K562 (cell line): ENCODE results near the gene MALSU1. TPM values are rescaled to one million over a fixed set of nuclear protein-coding genes. Genes with fewer than 3 reads are reported as not detected.

Experiments
- ATAC-seq: fragments of 200-7000 bp; cut with Tn5 transposase; 3 replicates; pipeline ENCODE4 v1.9.1; 2020; ENCODE audit warnings: moderate library complexity
- BruUV-seq: library from RNA; stranded (reverse); fragments of 400-500 nt; replicated peaks from 2 replicates; lab custom pipeline; 2021; lab: Mats Ljungman, UMichigan
- CTCF ChIA-PET: fragments of 300-600 bp; formaldehyde crosslinking; extraction: SDS; loops from one replicate; lab custom pipeline; 2021; ENCODE audit warnings: low intra/inter-chr PET ratio; lab: Yijun Ruan, JAX
- POLR2A ChIA-PET: fragments of 300-600, 350-650 bp; sonication (Branson Sonifier 250); formaldehyde crosslinking; extraction: SDS; loops from one replicate; lab custom pipeline; 2021; ENCODE audit warnings: antibody characterized with exemption, inconsistent platforms; lab: Yijun Ruan, JAX
- DNase-seq, 4 experiments: peaks; one replicate each; pipeline versions ENCODE4 v3.0.0 to v3.0.0-alpha.2; 2011 to 2018; ENCODE audit warnings: low spot score in 3 of 4, mixed read lengths in 3 of 4; ENCODE audit errors: extremely low read depth in 1 of 4
- FAIRE-seq: peaks from 2 replicates; lab custom pipeline; 2011; peaks lifted over from hg19 to GRCh38; lab: Jason Lieb, UNC
- H2AFZ ChIP-seq: 2 replicates; pipeline ENCODE4 v1.6.0; 2011; ENCODE audit warnings: low read depth, low read length, control low read depth, inconsistent platforms
- H3K27ac ChIP-seq: fragments of 200-600 bp; 3 replicates; pipeline ENCODE4 v1.8.0; 2011; ENCODE audit warnings: low read depth, mild to moderate bottlenecking, control low read depth, inconsistent platforms, low read length, moderate library complexity, mixed read lengths; ENCODE audit errors: extremely low read depth
- H3K27me3 ChIP-seq, 2 experiments: fragments of 300-600 bp in 1 of 2; 2 replicates in 1 of 2; 3 replicates in 1 of 2; pipeline versions ENCODE4 v1.6.0 to v1.8.0; 2011; ENCODE audit warnings: inconsistent platforms in 2 of 2, low read length in 2 of 2, mild to moderate bottlenecking in 1 of 2, mixed read lengths in 1 of 2, moderate library complexity in 1 of 2; ENCODE audit not compliant: control insufficient read depth in 2 of 2, insufficient read depth in 2 of 2
- H3K36me3 ChIP-seq: fragments of 300-600 bp; 3 replicates; pipeline ENCODE4 v1.8.0; 2011; ENCODE audit warnings: mild to moderate bottlenecking, low read length, inconsistent platforms; ENCODE audit not compliant: control insufficient read depth, insufficient read depth
- H3K4me1 ChIP-seq, 2 experiments: fragments of 200-600 bp in 1 of 2; replicated peaks in 1 of 2; 2 replicates in 1 of 2; 3 replicates in 1 of 2; pipeline versions ENCODE4 v1.5.1 to v1.8.0; 2011; ENCODE audit warnings: inconsistent platforms in 2 of 2, low read length in 2 of 2, mild to moderate bottlenecking in 1 of 2, mixed read lengths in 1 of 2, moderate library complexity in 1 of 2; ENCODE audit not compliant: control insufficient read depth in 2 of 2, insufficient read depth in 2 of 2
- H3K4me2 ChIP-seq: 2 replicates; pipeline ENCODE4 v1.6.1; 2011; ENCODE audit warnings: low read length, control low read depth, inconsistent platforms, mixed read lengths; ENCODE audit not compliant: insufficient read depth
- H3K4me3 ChIP-seq: fragments of 200-600 bp; sonication (generic), shearing (Covaris generic); 2 replicates; pipeline ENCODE4 v1.5.1; 2016; ENCODE audit warnings: control low read depth, inconsistent platforms
- H3K79me2 ChIP-seq: fragments of 200-600 bp; 3 replicates; pipeline ENCODE4 v1.8.0; 2011; ENCODE audit warnings: low read length, inconsistent platforms; ENCODE audit not compliant: control insufficient read depth, insufficient read depth
- H3K9ac ChIP-seq, 2 experiments: 2 replicates each; pipeline versions ENCODE4 v1.6.0 to v1.6.1; 2011; ENCODE audit warnings: low read depth in 2 of 2, low read length in 2 of 2, control low read depth in 1 of 2, inconsistent platforms in 1 of 2, mild to moderate bottlenecking in 1 of 2, mixed read lengths in 1 of 2; ENCODE audit not compliant: insufficient read depth in 1 of 2
- H3K9me1 ChIP-seq: one replicate; pipeline ENCODE4 v1.6.0; 2011; ENCODE audit warnings: inconsistent platforms, mild to moderate bottlenecking, low read length, moderate library complexity; ENCODE audit not compliant: control insufficient read depth, insufficient read depth
- H3K9me3 ChIP-seq: replicated peaks from 2 replicates; pipeline ENCODE4 v1.5.1; 2011; ENCODE audit warnings: low read depth, low read length, inconsistent platforms; ENCODE audit not compliant: control insufficient read depth, insufficient read depth
- H4K20me1 ChIP-seq: replicated peaks from 2 replicates; pipeline ENCODE4 v1.6.1; 2011; ENCODE audit warnings: low read length, inconsistent platforms, mixed read lengths; ENCODE audit not compliant: control insufficient read depth, insufficient read depth
- ARHGAP35 ChIP-seq: fragments of 450-650 bp; IDR thresholded peaks from 2 replicates; pipeline ENCODE4 v1.6.1; 2018; ENCODE audit not compliant: partially characterized antibody
- C11orf30 ChIP-seq: fragments of 450-650 bp; IDR thresholded peaks from 2 replicates; pipeline ENCODE4 v1.6.1; 2016; ENCODE audit warnings: low read depth, mild to moderate bottlenecking
- CC2D1A ChIP-seq: fragments of 450-650 bp; IDR thresholded peaks from 2 replicates; pipeline ENCODE4 v1.6.1; 2017; ENCODE audit warnings: mild to moderate bottlenecking
- GTF2F1 ChIP-seq: IDR thresholded peaks from 2 replicates; pipeline ENCODE4 v1.6.1; 2011; ENCODE audit warnings: low read depth, low read length, improper control_type of control experiment
- RCOR1 ChIP-seq, 2 experiments: IDR thresholded peaks; 2 replicates each; pipeline ENCODE4 v1.6.1; 2012; ENCODE audit warnings: low read depth in 2 of 2, low read length in 2 of 2, borderline replicate concordance in 1 of 2, improper control_type of control experiment in 1 of 2
- TRIM25 ChIP-seq: fragments of 450-650 bp; IDR thresholded peaks from 2 replicates; pipeline ENCODE4 v1.7.0; 2016; ENCODE audit warnings: borderline replicate concordance
- ZNF507 ChIP-seq: conservative IDR thresholded peaks from 2 replicates; pipeline ENCODE4 v1.6.1; 2017; ENCODE audit warnings: missing genetic modification characterization, missing compliant biosample characterization
- WGBS: fragments of 100-300 bp; shearing (Covaris generic); methylation state at CpG from one replicate; pipeline ENCODE4 v1.1.6; 2016; ENCODE audit warnings: low coverage, mixed read lengths; ENCODE audit not compliant: insufficient coverage; ENCODE audit errors: missing lambda C conversion rate; 5-methylcytosine and 5-hydroxymethylcytosine counted together
- in situ Hi-C: fragments of 300-500 bp; cut with MboI; formaldehyde crosslinking; loops from 4 replicates; pipeline ENCODE4 v1.15.0; 2018; ENCODE audit warnings: inconsistent platforms, mixed read lengths
- intact Hi-C: fragments of 100-400 bp; cut with micrococcal nuclease; formaldehyde crosslinking; loops from 2 replicates; pipeline ENCODE4 v1.14.2; 2022
- polyA plus RNA-seq, 8 experiments: library from polyadenylated mRNA; depleted of rRNA in 4 of 8; stranded (reverse) in 5 of 8; unstranded in 3 of 8; fragments of >200 nt; fragmentation: Nextera tagmentation in 2 of 8; fragmentation: Illumina TruSeq in 1 of 8; extraction: Ambion mirVana in 2 of 8; extraction: Trizol in 1 of 8; gene quantifications; 2 replicates each; pipeline versions ENCODE4 v1.2.1 to v1.2.3, GENCODE V29; 2011 to 2014; ENCODE audit warnings: inconsistent platforms in 1 of 8, missing spikeins in 1 of 8
- total RNA-seq, 7 experiments: library from RNA; depleted of rRNA in 6 of 7; stranded (reverse); fragments of >200 nt in 6 of 7; fragmentation: Illumina TruSeq in 2 of 7; extraction: Trizol in 2 of 7; gene quantifications; 2 replicates each; pipeline versions ENCODE4 v1.2.1 to v1.2.3, GENCODE V29; 2011 to 2021; ENCODE audit warnings: low replicate concordance in 1 of 7

Gene MALSU1
- total and polyA plus RNA-seq, 9 of the 15 experiments (the other 6 are each of a cell fraction or from before 2014, with no cell fraction given), result 12.3 to 308 (median 81.2) TPM

DNA sequence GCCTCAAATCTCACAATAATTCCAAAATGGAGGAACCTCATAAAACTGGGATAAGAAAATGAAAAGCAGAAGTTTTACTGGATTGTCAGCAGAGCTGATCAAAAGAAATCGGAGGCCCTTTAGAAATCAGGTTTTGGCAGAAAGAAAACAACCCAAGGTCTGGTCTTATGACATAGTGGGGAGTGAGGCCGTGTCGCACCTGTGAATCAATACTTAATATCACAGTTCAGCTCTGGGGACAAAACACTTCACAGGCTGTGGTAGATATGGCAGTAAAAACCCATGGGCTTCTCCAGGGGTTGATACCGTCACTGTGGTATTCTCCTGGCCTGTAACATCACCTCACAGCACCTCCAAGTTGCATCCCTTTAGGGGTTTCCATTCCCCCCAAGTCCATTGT is 6.5 kb upstream of the MALSU1 start (continued):
- no peak for TF ChIP-seq TRIM25
- no peak for TF ChIP-seq ZNF507 (tag)
- no peak for TF ChIP-seq CC2D1A
- TF ChIP-seq GTF2F1, result no peak
- TF ChIP-seq C11orf30, result no peak
- TF ChIP-seq, all 486 proteins: peak for 0

GRCh38 chr7:23293500-23294073 is 5.6 kb upstream of the MALSU1 start:
- H3K79me2 ChIP-seq, result no peaks in the 10 kb centered on the region
- FAIRE-seq (no peak), DNase-seq (no peak), ATAC-seq (no peak)
- no TSS peak for BruUV-seq
- 43% methylated on average over 11 of the region's 12 CpGs for WGBS
- in situ Hi-C loops, result no loop called here
- H3K27me3 ChIP-seq, result no peaks in the 10 kb centered on the region
- no peaks in the 10 kb centered on the region for H4K20me1 ChIP-seq
- no peaks in the 10 kb centered on the region for H3K9me1 ChIP-seq
- H3K4me2 ChIP-seq, result no peak overlapping the region
- H3K36me3 ChIP-seq, result no peaks in the 10 kb centered on the region
- peak overlapping the region; percentile 59 for H2AFZ ChIP-seq
- CTCF ChIA-PET, result no interaction called here
- no peak for TF ChIP-seq ARHGAP35
- no peak for TF ChIP-seq RCOR1 (IDR thresholded peaks at IDR 0.05; ENCODE audit: borderline replicate concordance in 1 of 2, low read depth in 2 of 2, low read length in 2 of 2)
- no peak overlapping the region for H3K4me3 ChIP-seq
- H3K4me1 ChIP-seq, result peaks cover 0 to under 1% of the 10 kb centered on the region in 2 experiments; a peak in 3 of 5 replicates
- peak overlapping the region in 1 of 2 experiments; percentile 42; a peak in 1 of 4 replicates for H3K9ac ChIP-seq
- intact Hi-C loops, result no loop called here
- no peaks in the 10 kb centered on the region for H3K9me3 ChIP-seq
- no peak overlapping the region for H3K27ac ChIP-seq
- POLR2A ChIA-PET, result interaction anchor here (0.7 kb wide), 1 partner anchor 1106 kb away, joined by 4 read pairs; no protein-coding TSS in a partner anchor
